Measurements from ENCODE around the gene LEF1.

Gene LEF1

GRCh38 chr4:108043526-108043925 lies 125.2 kb downstream of the LEF1 start:
- no peaks in the 10 kb centered on the region for H3K9me3 ChIP-seq (ENCODE audit: control insufficient read depth, low read length)
- peak overlapping the region; percentile 74 for H3K27ac ChIP-seq (ENCODE audit: insufficient read depth, low read depth, low read length, poor library complexity, severe bottlenecking)
- 21 to 23% methylated on average over 5 of the region's 5 CpGs for WGBS, 2 experiments
- no peak overlapping the region for H3K4me3 ChIP-seq (ENCODE audit: insufficient read depth, low read depth, low read length)
- peaks cover 10% of the 10 kb centered on the region for H3K4me1 ChIP-seq (ENCODE audit: control insufficient read depth, insufficient read depth, low read length)
- peaks cover 4% of the 10 kb centered on the region for H3K36me3 ChIP-seq (ENCODE audit: control insufficient read depth, insufficient read depth, low read length)
- no peaks in the 10 kb centered on the region for H3K27me3 ChIP-seq (ENCODE audit: control insufficient read depth, insufficient read depth, low read length, poor library complexity, severe bottlenecking)

- peaks cover 4% of the 10 kb centered on the region for H3K36me3 ChIP-seq (ENCODE audit: control insufficient read depth, insufficient read depth, low read length)
- H3K9me3 ChIP-seq (ENCODE audit: control insufficient read depth, low read length) = no peaks in the 10 kb centered on the region
- no peaks in the 10 kb centered on the region for H3K27me3 ChIP-seq (ENCODE audit: control insufficient read depth, insufficient read depth, low read length, poor library complexity, severe bottlenecking)
- peaks cover 10% of the 10 kb centered on the region for H3K4me1 ChIP-seq (ENCODE audit: control insufficient read depth, insufficient read depth, low read length)
- no peak overlapping the region for H3K4me3 ChIP-seq (ENCODE audit: insufficient read depth, low read depth, low read length)
- WGBS, 2 experiments = 94 to 95% methylated on average over 3 of the region's 3 CpGs
- H3K27ac ChIP-seq (ENCODE audit: insufficient read depth, low read depth, low read length, poor library complexity, severe bottlenecking) = peak overlapping the region; percentile 74
These were observed 125.8 kb downstream of the LEF1 start for GRCh38 chr4:108042927-108043326.

- H3K27ac ChIP-seq (ENCODE audit: insufficient read depth, low read depth, low read length, poor library complexity, severe bottlenecking) = no peak overlapping the region
- H3K9me3 ChIP-seq (ENCODE audit: control insufficient read depth, low read length) = no peaks in the 10 kb centered on the region
- 96 to 98% methylated on average over 2 of the region's 2 CpGs for WGBS, 2 experiments
- peaks cover 6% of the 10 kb centered on the region for H3K36me3 ChIP-seq (ENCODE audit: control insufficient read depth, insufficient read depth, low read length)
- no peaks in the 10 kb centered on the region for H3K4me1 ChIP-seq (ENCODE audit: control insufficient read depth, insufficient read depth, low read length)
- H3K27me3 ChIP-seq (ENCODE audit: control insufficient read depth, insufficient read depth, low read length, poor library complexity, severe bottlenecking) = no peaks in the 10 kb centered on the region
- no peak overlapping the region for H3K4me3 ChIP-seq (ENCODE audit: insufficient read depth, low read depth, low read length)
These were observed 130.8 kb downstream of the LEF1 start for GRCh38 chr4:108037884-108038283.

- H3K27me3 ChIP-seq (ENCODE audit: control insufficient read depth, insufficient read depth, low read length, poor library complexity, severe bottlenecking) = no peaks in the 10 kb centered on the region
- H3K4me1 ChIP-seq (ENCODE audit: control insufficient read depth, insufficient read depth, low read length) = no peaks in the 10 kb centered on the region
- no peak overlapping the region for H3K27ac ChIP-seq (ENCODE audit: insufficient read depth, low read depth, low read length, poor library complexity, severe bottlenecking)
- peaks cover 6% of the 10 kb centered on the region for H3K36me3 ChIP-seq (ENCODE audit: control insufficient read depth, insufficient read depth, low read length)
- no peak overlapping the region for H3K4me3 ChIP-seq (ENCODE audit: insufficient read depth, low read depth, low read length)
- H3K9me3 ChIP-seq (ENCODE audit: control insufficient read depth, low read length) = no peaks in the 10 kb centered on the region
- 89 to 92% methylated on average over 7 of the region's 7 CpGs for WGBS, 2 experiments
These were observed 132.5 kb downstream of the LEF1 start for GRCh38 chr4:108036213-108036612.

GRCh38 chr4:108035691-108036090 lies 133.0 kb downstream of the LEF1 start:
- Histone ChIP-seq H3K36me3 (ENCODE audit: control insufficient read depth, insufficient read depth, low read length) (peaks cover 6% of the 10 kb centered on the region), H3K9me3 (ENCODE audit: control insufficient read depth, low read length) (no peaks in the 10 kb centered on the region), H3K27ac (ENCODE audit: insufficient read depth, low read depth, low read length, poor library complexity, severe bottlenecking) (no peak overlapping the region), H3K4me1 (ENCODE audit: control insufficient read depth, insufficient read depth, low read length) (peaks cover 1% of the 10 kb centered on the region), H3K4me3 (ENCODE audit: insufficient read depth, low read depth, low read length) (no peak overlapping the region), H3K27me3 (ENCODE audit: control insufficient read depth, insufficient read depth, low read length, poor library complexity, severe bottlenecking) (no peaks in the 10 kb centered on the region)
- 92 to 95% methylated on average over 6 of the region's 6 CpGs for WGBS, 2 experiments

GRCh38 chr4:108034565-108034964 lies 134.2 kb downstream of the LEF1 start:
- WGBS, 2 experiments = 95 to 96% methylated on average over 7 of the region's 7 CpGs
- Histone ChIP-seq H3K27me3 (ENCODE audit: control insufficient read depth, insufficient read depth, low read length, poor library complexity, severe bottlenecking) (no peaks in the 10 kb centered on the region), H3K36me3 (ENCODE audit: control insufficient read depth, insufficient read depth, low read length) (peaks cover 6% of the 10 kb centered on the region), H3K4me1 (ENCODE audit: control insufficient read depth, insufficient read depth, low read length) (peaks cover 4% of the 10 kb centered on the region), H3K9me3 (ENCODE audit: control insufficient read depth, low read length) (no peaks in the 10 kb centered on the region), H3K27ac (ENCODE audit: insufficient read depth, low read depth, low read length, poor library complexity, severe bottlenecking) (no peak overlapping the region), H3K4me3 (ENCODE audit: insufficient read depth, low read depth, low read length) (no peak overlapping the region)

GRCh38 chr4:108033348-108033747 lies 135.4 kb downstream of the LEF1 start:
- Histone ChIP-seq H3K4me3 (ENCODE audit: insufficient read depth, low read depth, low read length) (no peak overlapping the region), H3K27ac (ENCODE audit: insufficient read depth, low read depth, low read length, poor library complexity, severe bottlenecking) (no peak overlapping the region), H3K4me1 (ENCODE audit: control insufficient read depth, insufficient read depth, low read length) (peaks cover 4% of the 10 kb centered on the region), H3K9me3 (ENCODE audit: control insufficient read depth, low read length) (no peaks in the 10 kb centered on the region), H3K36me3 (ENCODE audit: control insufficient read depth, insufficient read depth, low read length) (peaks cover 11% of the 10 kb centered on the region), H3K27me3 (ENCODE audit: control insufficient read depth, insufficient read depth, low read length, poor library complexity, severe bottlenecking) (no peaks in the 10 kb centered on the region)

GRCh38 chr4:108031427-108032083 lies 137.2 kb downstream of the LEF1 start:
- H3K27ac ChIP-seq (ENCODE audit: insufficient read depth, low read depth, low read length, poor library complexity, severe bottlenecking) = no peak overlapping the region
- peaks cover 11% of the 10 kb centered on the region for H3K36me3 ChIP-seq (ENCODE audit: control insufficient read depth, insufficient read depth, low read length)
- H3K4me3 ChIP-seq (ENCODE audit: insufficient read depth, low read depth, low read length) = no peak overlapping the region
- no peaks in the 10 kb centered on the region for H3K9me3 ChIP-seq (ENCODE audit: control insufficient read depth, low read length)
- H3K27me3 ChIP-seq (ENCODE audit: control insufficient read depth, insufficient read depth, low read length, poor library complexity, severe bottlenecking) = no peaks in the 10 kb centered on the region
- WGBS, 2 experiments = 95 to 97% methylated on average over 1 to 2 of the region's 4 CpGs
- H3K4me1 ChIP-seq (ENCODE audit: control insufficient read depth, insufficient read depth, low read length) = peaks cover 4% of the 10 kb centered on the region

- H3K36me3 ChIP-seq (ENCODE audit: control insufficient read depth, insufficient read depth, low read length) = peaks cover 11% of the 10 kb centered on the region
- WGBS, 2 experiments = 72 to 77% methylated on average over 2 of the region's 2 CpGs
- no peak overlapping the region for H3K4me3 ChIP-seq (ENCODE audit: insufficient read depth, low read depth, low read length)
- H3K4me1 ChIP-seq (ENCODE audit: control insufficient read depth, insufficient read depth, low read length) = peaks cover 4% of the 10 kb centered on the region
- peak overlapping the region; percentile 39 for H3K27ac ChIP-seq (ENCODE audit: insufficient read depth, low read depth, low read length, poor library complexity, severe bottlenecking)
- H3K9me3 ChIP-seq (ENCODE audit: control insufficient read depth, low read length) = no peaks in the 10 kb centered on the region
- H3K27me3 ChIP-seq (ENCODE audit: control insufficient read depth, insufficient read depth, low read length, poor library complexity, severe bottlenecking) = no peaks in the 10 kb centered on the region
These were observed 138.4 kb downstream of the LEF1 start for GRCh38 chr4:108030332-108030731.

GRCh38 chr4:108029731-108030130 lies 139.0 kb downstream of the LEF1 start:
- Histone ChIP-seq H3K4me1 (ENCODE audit: control insufficient read depth, insufficient read depth, low read length) (peaks cover 4% of the 10 kb centered on the region), H3K9me3 (ENCODE audit: control insufficient read depth, low read length) (no peaks in the 10 kb centered on the region), H3K4me3 (ENCODE audit: insufficient read depth, low read depth, low read length) (no peak overlapping the region), H3K27ac (ENCODE audit: insufficient read depth, low read depth, low read length, poor library complexity, severe bottlenecking) (peak overlapping the region; percentile 39), H3K36me3 (ENCODE audit: control insufficient read depth, insufficient read depth, low read length) (peaks cover 10% of the 10 kb centered on the region), H3K27me3 (ENCODE audit: control insufficient read depth, insufficient read depth, low read length, poor library complexity, severe bottlenecking) (no peaks in the 10 kb centered on the region)
- 91 to 93% methylated on average over 5 of the region's 5 CpGs for WGBS, 2 experiments
